Measurements from ENCODE around the gene TMEM175.
"Not testable (repeated sequence)": the region's sequence is repeated elsewhere in the genome, so short reads cannot be mapped to it uniquely, and the experiment has no call there.

The TMEM175 gene

GRCh38 chr4:925771-926500 is 6.3 kb upstream of the TMEM175 start:
- peaks cover 37% of the 10 kb centered on the region for H3F3A ChIP-seq (ENCODE audit: control insufficient read depth, insufficient read depth)
- 0 out of 2 replicates have a peak, but pooled peaks cover 3% of the 10 kb centered on the region for H3K36me3 ChIP-seq (ENCODE audit: control insufficient read depth, low read length)
- no peaks in the 10 kb centered on the region for H3K27me3 ChIP-seq (ENCODE audit: control insufficient read depth, low read length)
- no peaks in the 10 kb centered on the region for H3K9me3 ChIP-seq (ENCODE audit: control insufficient read depth, insufficient read depth, low read length)
- peaks cover 81% of the 10 kb centered on the region for H3K79me2 ChIP-seq (ENCODE audit: control insufficient read depth, low read length)
- H3K9me2 ChIP-seq (replicated peaks; ENCODE audit: control insufficient read depth, low read length): no peaks in the 10 kb centered on the region
- no peak overlapping the region for H3K4me2 ChIP-seq (ENCODE audit: low read length)
- no peak overlapping the region for H3K4me3 ChIP-seq (ENCODE audit: low read length)
- H3K4me1 ChIP-seq (ENCODE audit: control insufficient read depth, low read length): peaks cover 57% of the 10 kb centered on the region
- TF ChIP-seq EZH2phosphoT487 (IDR thresholded peaks at IDR 0.05; ENCODE audit: borderline replicate concordance, low read length) (no peak), CTCF (IDR thresholded peaks at IDR 0.05; ENCODE audit: low read depth, low read length, poor library complexity, severe bottlenecking) (no peak)
- H3K27ac ChIP-seq (ENCODE audit: low read depth, low read length): no peak overlapping the region
- peaks cover 28% of the 10 kb centered on the region for H4K20me1 ChIP-seq (ENCODE audit: control insufficient read depth, insufficient read depth, low read depth, low read length)

- H3K36me3 ChIP-seq (ENCODE audit: control insufficient read depth, low read length): peaks cover 3% of the 10 kb centered on the region; the same call in 1 of the 2 replicates
- peaks cover 56% of the 10 kb centered on the region for H3K4me1 ChIP-seq (ENCODE audit: control insufficient read depth, low read length)
- peaks cover 33% of the 10 kb centered on the region for H4K20me1 ChIP-seq (ENCODE audit: control insufficient read depth, insufficient read depth, low read depth, low read length)
- H3F3A ChIP-seq (ENCODE audit: control insufficient read depth, insufficient read depth): peaks cover 33% of the 10 kb centered on the region
- no peak overlapping the region for H3K27ac ChIP-seq (ENCODE audit: low read depth, low read length)
- H3K4me3 ChIP-seq (ENCODE audit: low read length): no peak overlapping the region
- TF ChIP-seq CTCF (IDR thresholded peaks at IDR 0.05; ENCODE audit: low read depth, low read length, poor library complexity, severe bottlenecking) (peak; percentile 34), EZH2phosphoT487 (IDR thresholded peaks at IDR 0.05; ENCODE audit: borderline replicate concordance, low read length) (no peak)
- peaks cover 81% of the 10 kb centered on the region for H3K79me2 ChIP-seq (ENCODE audit: control insufficient read depth, low read length)
- H3K9me2 ChIP-seq (replicated peaks; ENCODE audit: control insufficient read depth, low read length): no peaks in the 10 kb centered on the region
- H3K27me3 ChIP-seq (ENCODE audit: control insufficient read depth, low read length): no peaks in the 10 kb centered on the region
- no peak overlapping the region for H3K4me2 ChIP-seq (ENCODE audit: low read length)
- H3K9me3 ChIP-seq (ENCODE audit: control insufficient read depth, insufficient read depth, low read length): no peaks in the 10 kb centered on the region
Measured at GRCh38 chr4:926538-926937, 5.7 kb upstream of the TMEM175 start.

- not testable (repeated sequence) for H3K27me3 ChIP-seq (ENCODE audit: control insufficient read depth, low read length); H3K9me2 ChIP-seq (replicated peaks; ENCODE audit: control insufficient read depth, low read length); H3K9me3 ChIP-seq (ENCODE audit: control insufficient read depth, insufficient read depth, low read length); H3K27ac ChIP-seq (ENCODE audit: low read depth, low read length); H3K4me3 ChIP-seq (ENCODE audit: low read length); H3K4me2 ChIP-seq (ENCODE audit: low read length); H3K36me3 ChIP-seq (ENCODE audit: control insufficient read depth, low read length)
- Histone ChIP-seq H3F3A (ENCODE audit: control insufficient read depth, insufficient read depth) (peaks cover 25% of the 10 kb centered on the region), H4K20me1 (ENCODE audit: control insufficient read depth, insufficient read depth, low read depth, low read length) (peaks cover 33% of the 10 kb centered on the region), H3K4me1 (ENCODE audit: control insufficient read depth, low read length) (peaks cover 47% of the 10 kb centered on the region), H3K79me2 (ENCODE audit: control insufficient read depth, low read length) (peaks cover 81% of the 10 kb centered on the region)
Measured at GRCh38 chr4:927566-927965, 4.7 kb upstream of the TMEM175 start.

GRCh38 chr4:929096-929765 is 3.0 kb upstream of the TMEM175 start:
- TF ChIP-seq EZH2phosphoT487 (IDR thresholded peaks at IDR 0.05; ENCODE audit: borderline replicate concordance, low read length) (no peak), CTCF (IDR thresholded peaks at IDR 0.05; ENCODE audit: low read depth, low read length, poor library complexity, severe bottlenecking) (no peak)
- peaks cover 39% of the 10 kb centered on the region for H3K4me1 ChIP-seq (ENCODE audit: control insufficient read depth, low read length)
- no peak overlapping the region for H3K4me3 ChIP-seq (ENCODE audit: low read length)
- no peaks in the 10 kb centered on the region for H3K9me3 ChIP-seq (ENCODE audit: control insufficient read depth, insufficient read depth, low read length)
- peaks cover 4% of the 10 kb centered on the region for H3K27me3 ChIP-seq (ENCODE audit: control insufficient read depth, low read length)
- H4K20me1 ChIP-seq (ENCODE audit: control insufficient read depth, insufficient read depth, low read depth, low read length): peaks cover 28% of the 10 kb centered on the region
- H3K79me2 ChIP-seq (ENCODE audit: control insufficient read depth, low read length): peaks cover 74% of the 10 kb centered on the region
- H3F3A ChIP-seq (ENCODE audit: control insufficient read depth, insufficient read depth): peaks cover 12% of the 10 kb centered on the region
- no peaks in the 10 kb centered on the region for H3K9me2 ChIP-seq (replicated peaks; ENCODE audit: control insufficient read depth, low read length)
- peaks cover 4% of the 10 kb centered on the region for H3K36me3 ChIP-seq (ENCODE audit: control insufficient read depth, low read length)
- H3K27ac ChIP-seq (ENCODE audit: low read depth, low read length): no peak overlapping the region
- no peak overlapping the region for H3K4me2 ChIP-seq (ENCODE audit: low read length)
